ENCODE data around the gene TREH. TPM values are rescaled to one million over a fixed set of nuclear protein-coding genes. Genes with fewer than 3 reads are reported as not detected.

TREH gene
- total RNA-seq, 1 donor from 2014 or later = not detected

GRCh38 chr11:118645066-118645715, 34.3 kb downstream of the TREH start:
- Mint-ChIP-seq H3K4me3 (ENCODE audit: low read depth) (no peak overlapping the region), H3K36me3 (ENCODE audit: low read depth) (no peaks in the 10 kb centered on the region), H3K4me1 (ENCODE audit: low read depth) (no peaks in the 10 kb centered on the region), H3K27me3 (ENCODE audit: low read depth) (no peaks in the 10 kb centered on the region), H3K27ac (no peak overlapping the region), H3K9me3 (no peaks in the 10 kb centered on the region)
- DNase-seq (ENCODE audit: low spot score) = no peak
- intact Hi-C loops (cut with micrococcal nuclease) = no loop called here

GRCh38 chr11:118644496-118644895, 35.0 kb downstream of the TREH start:
- no peaks in the 10 kb centered on the region for H3K9me3 Mint-ChIP-seq
- no peak overlapping the region for H3K27ac Mint-ChIP-seq
- DNase-seq (ENCODE audit: low spot score) = no peak
- no peaks in the 10 kb centered on the region for H3K4me1 Mint-ChIP-seq (ENCODE audit: low read depth)
- intact Hi-C loops (cut with micrococcal nuclease) = no loop called here
- no peak overlapping the region for H3K4me3 Mint-ChIP-seq (ENCODE audit: low read depth)
- H3K36me3 Mint-ChIP-seq (ENCODE audit: low read depth) = no peaks in the 10 kb centered on the region
- no peaks in the 10 kb centered on the region for H3K27me3 Mint-ChIP-seq (ENCODE audit: low read depth)

GRCh38 chr11:118643995-118644345, 35.5 kb downstream of the TREH start:
- intact Hi-C loops (cut with micrococcal nuclease) = no loop called here
- no peak for DNase-seq (ENCODE audit: low spot score)
- Mint-ChIP-seq H3K27ac (no peak overlapping the region), H3K4me1 (ENCODE audit: low read depth) (no peaks in the 10 kb centered on the region), H3K27me3 (ENCODE audit: low read depth) (no peaks in the 10 kb centered on the region), H3K9me3 (no peaks in the 10 kb centered on the region), H3K4me3 (ENCODE audit: low read depth) (no peak overlapping the region), H3K36me3 (ENCODE audit: low read depth) (no peaks in the 10 kb centered on the region)

GRCh38 chr11:118643142-118643994, 36.1 kb downstream of the TREH start:
- intact Hi-C loops (cut with micrococcal nuclease) = no loop called here
- Mint-ChIP-seq H3K4me1 (ENCODE audit: low read depth) (no peaks in the 10 kb centered on the region), H3K27ac (no peak overlapping the region), H3K4me3 (ENCODE audit: low read depth) (no peak overlapping the region), H3K36me3 (ENCODE audit: low read depth) (no peaks in the 10 kb centered on the region), H3K9me3 (no peaks in the 10 kb centered on the region), H3K27me3 (ENCODE audit: low read depth) (no peaks in the 10 kb centered on the region)
- DNase-seq (ENCODE audit: low spot score) = no peak

GRCh38 chr11:118641397-118642019, 37.9 kb downstream of the TREH start:
- Mint-ChIP-seq H3K36me3 (ENCODE audit: low read depth) (no peaks in the 10 kb centered on the region), H3K4me3 (ENCODE audit: low read depth) (no peak overlapping the region), H3K9me3 (no peaks in the 10 kb centered on the region), H3K27me3 (ENCODE audit: low read depth) (no peaks in the 10 kb centered on the region), H3K4me1 (ENCODE audit: low read depth) (no peaks in the 10 kb centered on the region), H3K27ac (no peak overlapping the region)
- intact Hi-C loops (cut with micrococcal nuclease) = no loop called here
- DNase-seq (ENCODE audit: low spot score) = no peak

GRCh38 chr11:118640332-118641154, 38.9 kb downstream of the TREH start:
- peaks cover 1% of the 10 kb centered on the region for H3K27me3 Mint-ChIP-seq (ENCODE audit: low read depth)
- no peak overlapping the region for H3K27ac Mint-ChIP-seq
- H3K4me3 Mint-ChIP-seq (ENCODE audit: low read depth) = no peak overlapping the region
- no peaks in the 10 kb centered on the region for H3K4me1 Mint-ChIP-seq (ENCODE audit: low read depth)
- no peak for DNase-seq (ENCODE audit: low spot score)
- no peaks in the 10 kb centered on the region for H3K36me3 Mint-ChIP-seq (ENCODE audit: low read depth)
- intact Hi-C loops (cut with micrococcal nuclease) = no loop called here
- H3K9me3 Mint-ChIP-seq = no peaks in the 10 kb centered on the region

GRCh38 chr11:118639899-118640298, 39.6 kb downstream of the TREH start:
- H3K9me3 Mint-ChIP-seq = no peaks in the 10 kb centered on the region

GRCh38 chr11:118638726-118639125, 40.7 kb downstream of the TREH start:
- Mint-ChIP-seq H3K27ac (no peak overlapping the region), H3K27me3 (ENCODE audit: low read depth) (peaks cover 1% of the 10 kb centered on the region), H3K4me1 (ENCODE audit: low read depth) (peaks cover 2% of the 10 kb centered on the region), H3K9me3 (no peaks in the 10 kb centered on the region), H3K4me3 (ENCODE audit: low read depth) (no peak overlapping the region), H3K36me3 (ENCODE audit: low read depth) (no peaks in the 10 kb centered on the region)
- no peak for DNase-seq (ENCODE audit: low spot score)
- intact Hi-C loops (cut with micrococcal nuclease) = no loop called here

More at GRCh38 chr11:118639899-118640298, 39.6 kb downstream of the TREH start:
- peaks cover 1% of the 10 kb centered on the region for H3K27me3 Mint-ChIP-seq (ENCODE audit: low read depth)
- H3K4me1 Mint-ChIP-seq (ENCODE audit: low read depth) = no peaks in the 10 kb centered on the region
- no peak overlapping the region for H3K27ac Mint-ChIP-seq
- H3K4me3 Mint-ChIP-seq (ENCODE audit: low read depth) = no peak overlapping the region
- no peaks in the 10 kb centered on the region for H3K36me3 Mint-ChIP-seq (ENCODE audit: low read depth)
- DNase-seq (ENCODE audit: low spot score) = no peak
- intact Hi-C loops (cut with micrococcal nuclease) = no loop called here

- Mint-ChIP-seq H3K36me3 (ENCODE audit: low read depth) (no peaks in the 10 kb centered on the region), H3K27ac (no peak overlapping the region), H3K4me3 (ENCODE audit: low read depth) (no peak overlapping the region), H3K4me1 (ENCODE audit: low read depth) (peaks cover 3% of the 10 kb centered on the region), H3K9me3 (no peaks in the 10 kb centered on the region), H3K27me3 (ENCODE audit: low read depth) (peaks cover 4% of the 10 kb centered on the region)
- intact Hi-C loops (cut with micrococcal nuclease) = no loop called here
- no peak for DNase-seq (ENCODE audit: low spot score)
These were observed 42.7 kb downstream of the TREH start for GRCh38 chr11:118636569-118637290.

GRCh38 chr11:118635642-118636041, 43.8 kb downstream of the TREH start:
- Mint-ChIP-seq H3K36me3 (ENCODE audit: low read depth) (no peaks in the 10 kb centered on the region), H3K4me1 (ENCODE audit: low read depth) (peaks cover 3% of the 10 kb centered on the region), H3K4me3 (ENCODE audit: low read depth) (no peak overlapping the region), H3K27me3 (ENCODE audit: low read depth) (peaks cover 4% of the 10 kb centered on the region), H3K27ac (no peak overlapping the region), H3K9me3 (no peaks in the 10 kb centered on the region)
- DNase-seq (ENCODE audit: low spot score) = no peak
- intact Hi-C loops (cut with micrococcal nuclease) = no loop called here

GRCh38 chr11:118635237-118635591, 44.2 kb downstream of the TREH start:
- no peak for DNase-seq (ENCODE audit: low spot score)
- no peaks in the 10 kb centered on the region for H3K9me3 Mint-ChIP-seq
- H3K36me3 Mint-ChIP-seq (ENCODE audit: low read depth) = no peaks in the 10 kb centered on the region
- peaks cover 3% of the 10 kb centered on the region for H3K4me1 Mint-ChIP-seq (ENCODE audit: low read depth)
- H3K27me3 Mint-ChIP-seq (ENCODE audit: low read depth) = peaks cover 4% of the 10 kb centered on the region
- no peak overlapping the region for H3K27ac Mint-ChIP-seq
- H3K4me3 Mint-ChIP-seq (ENCODE audit: low read depth) = no peak overlapping the region
- intact Hi-C loops (cut with micrococcal nuclease) = no loop called here

Data from activated T-helper 2 cell treated with anti-CD3 and anti-CD28 coated beads, Interferon-gamma antibody, Interleukin-2, Interleukin-4, amounts not matched to agents 10 μg/mL and 5 μg/mL and 100 μg/mL, durations not matched to agents 14 hours and 24 hours and 36 hours (primary cell).